Astrocyte of the cerebellum (primary cell): ENCODE results near the gene DACT2.
"Not testable (repeated sequence)": the region's sequence is repeated elsewhere in the genome, so short reads cannot be mapped to it uniquely, and the experiment has no call there.

Source experiments
- DNase-seq: peaks from one replicate; pipeline ENCODE4 v3.0.0-alpha.2; 2011; ENCODE audit warnings: low read depth
- H3K4me3 ChIP-seq: 2 replicates; pipeline ENCODE4 v1.5.1; 2011; ENCODE audit warnings: mild to moderate bottlenecking, low read depth, low read length, moderate library complexity
- in situ Hi-C: cut with HindIII; loops from 2 replicates; pipeline ENCODE4 v1.10.0; 2017; ENCODE audit warnings: low sequenced_read_pairs
- TF ChIP-seq, protein P1 (sequence below): IDR thresholded peaks from 2 replicates; pipeline ENCODE4 v1.5.1; 2012; ENCODE audit warnings: low read length, low read depth, moderate library complexity, mild to moderate bottlenecking; ENCODE audit errors: missing control alignments

Gene DACT2

DNA sequence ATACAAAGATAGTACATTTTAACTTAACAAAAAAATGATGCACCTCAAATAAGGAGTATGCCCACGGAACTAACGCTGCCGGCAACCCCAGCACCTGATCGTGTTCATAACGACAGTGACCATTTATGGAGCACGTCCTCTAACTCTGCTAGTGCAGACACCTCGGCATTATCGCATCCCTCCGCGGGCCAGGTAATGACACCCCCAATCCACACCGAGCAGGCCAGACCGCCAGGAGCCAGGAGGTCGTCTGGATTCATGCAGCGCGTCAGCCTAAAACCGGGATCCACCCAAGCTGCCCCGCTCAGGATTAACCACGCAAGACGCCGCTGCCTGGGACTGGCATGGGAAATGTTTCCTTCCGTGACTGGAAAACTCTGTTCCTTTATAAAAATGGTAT, 34.1 kb downstream of the DACT2 start:
- no peak overlapping the region for H3K4me3 ChIP-seq
- in situ Hi-C loops = no loop called here
- DNase-seq = no peak
- TF ChIP-seq, protein P1, sequence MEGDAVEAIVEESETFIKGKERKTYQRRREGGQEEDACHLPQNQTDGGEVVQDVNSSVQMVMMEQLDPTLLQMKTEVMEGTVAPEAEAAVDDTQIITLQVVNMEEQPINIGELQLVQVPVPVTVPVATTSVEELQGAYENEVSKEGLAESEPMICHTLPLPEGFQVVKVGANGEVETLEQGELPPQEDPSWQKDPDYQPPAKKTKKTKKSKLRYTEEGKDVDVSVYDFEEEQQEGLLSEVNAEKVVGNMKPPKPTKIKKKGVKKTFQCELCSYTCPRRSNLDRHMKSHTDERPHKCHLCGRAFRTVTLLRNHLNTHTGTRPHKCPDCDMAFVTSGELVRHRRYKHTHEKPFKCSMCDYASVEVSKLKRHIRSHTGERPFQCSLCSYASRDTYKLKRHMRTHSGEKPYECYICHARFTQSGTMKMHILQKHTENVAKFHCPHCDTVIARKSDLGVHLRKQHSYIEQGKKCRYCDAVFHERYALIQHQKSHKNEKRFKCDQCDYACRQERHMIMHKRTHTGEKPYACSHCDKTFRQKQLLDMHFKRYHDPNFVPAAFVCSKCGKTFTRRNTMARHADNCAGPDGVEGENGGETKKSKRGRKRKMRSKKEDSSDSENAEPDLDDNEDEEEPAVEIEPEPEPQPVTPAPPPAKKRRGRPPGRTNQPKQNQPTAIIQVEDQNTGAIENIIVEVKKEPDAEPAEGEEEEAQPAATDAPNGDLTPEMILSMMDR = no peak

DNA sequence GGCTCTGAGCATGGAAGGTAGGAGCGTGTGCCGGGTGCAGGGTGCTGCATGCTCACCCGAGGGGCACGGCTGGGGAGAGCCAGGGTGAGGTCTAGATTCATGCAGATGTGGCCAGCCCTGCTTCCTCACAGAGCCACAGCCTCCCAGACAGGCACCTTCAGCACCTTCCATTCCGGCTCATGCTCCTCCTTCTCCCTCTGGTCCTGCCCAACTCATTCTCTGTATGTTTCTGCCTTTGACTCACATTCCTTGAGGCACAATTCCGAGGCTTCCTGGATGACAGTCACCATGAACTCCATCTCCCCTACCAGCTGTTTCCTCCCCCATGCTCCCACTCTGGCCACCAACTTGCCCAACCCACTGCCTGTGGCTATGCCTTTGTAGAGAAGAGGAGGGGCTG, 35.4 kb downstream of the DACT2 start:
- H3K4me3 ChIP-seq = no peak overlapping the region
- TF ChIP-seq, protein P1 = no peak
- in situ Hi-C loops = no loop called here
- no peak for DNase-seq

- in situ Hi-C loops = no loop called here
- H3K4me3 ChIP-seq = no peak overlapping the region
- TF ChIP-seq, protein P1 = no peak
Observed at GRCh38 chr6:168283686-168284025, 35.9 kb downstream of the DACT2 start.

DNA sequence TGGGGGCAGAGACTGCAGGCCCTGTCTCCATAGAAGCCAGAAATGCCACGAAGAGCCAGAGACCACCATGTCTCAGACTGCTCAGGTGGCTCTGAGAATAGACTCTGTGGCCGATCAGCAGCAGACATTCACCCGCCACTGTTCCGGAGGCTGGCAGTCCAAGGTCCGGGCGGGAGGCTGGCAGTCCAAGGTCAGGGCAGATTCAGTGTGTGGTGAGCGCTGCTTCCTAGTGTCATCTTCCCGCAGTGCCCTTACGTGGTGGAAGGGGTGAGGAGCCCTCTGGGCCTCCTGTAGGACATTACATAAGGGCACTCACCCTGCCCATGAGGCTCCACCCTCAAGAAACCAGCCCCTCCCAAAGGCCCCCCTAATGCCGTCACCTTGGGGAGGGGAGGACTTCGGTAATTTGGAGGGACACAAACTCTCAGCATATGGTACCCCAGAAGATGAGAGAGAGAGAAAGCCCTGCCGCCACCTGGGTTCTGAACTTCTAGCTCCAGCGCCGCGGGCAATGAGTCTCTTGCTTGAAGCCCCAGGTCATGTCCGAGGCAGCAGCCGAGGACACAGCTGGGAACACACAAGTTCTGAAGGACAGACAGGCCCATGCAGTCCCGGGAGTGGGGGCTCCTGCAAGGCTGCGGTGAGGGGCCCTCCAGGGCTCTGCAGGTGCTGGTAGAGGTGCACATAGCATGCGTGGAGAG, 36.4 kb downstream of the DACT2 start:
- TF ChIP-seq, protein P1 = no peak
- in situ Hi-C loops = no loop called here
- no peak overlapping the region for H3K4me3 ChIP-seq
- no peak for DNase-seq

More at GRCh38 chr6:168283686-168284025, 35.9 kb downstream of the DACT2 start:
- DNase-seq = no peak

GRCh38 chr6:168281826-168282225, 37.8 kb downstream of the DACT2 start:
- DNase-seq = no peak
- no peak overlapping the region for H3K4me3 ChIP-seq
- TF ChIP-seq, protein P1 = no peak
- in situ Hi-C loops = no loop called here

DNA sequence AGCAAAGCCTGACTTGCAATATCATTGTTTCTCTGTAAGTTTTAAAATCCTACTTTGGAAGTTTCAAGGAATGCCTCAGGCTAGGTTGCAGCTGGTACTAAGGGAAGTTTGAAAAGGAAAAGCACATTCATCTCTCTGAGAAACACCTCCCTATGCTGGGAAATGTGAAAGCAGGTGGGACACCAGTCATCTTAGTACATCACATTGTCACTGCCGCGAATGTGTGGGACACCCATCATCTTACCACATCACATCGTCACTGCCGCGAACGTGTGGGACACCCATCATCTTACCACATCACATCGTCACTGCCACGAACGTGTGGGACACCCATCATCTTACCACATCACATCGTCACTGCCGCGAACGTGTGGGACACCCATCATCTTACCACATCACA, 38.3 kb downstream of the DACT2 start:
- in situ Hi-C loops, DNase-seq, H3K4me3 ChIP-seq: not testable (repeated sequence)

GRCh38 chr6:168280899-168281245, 38.7 kb downstream of the DACT2 start:
- in situ Hi-C loops = no loop called here
- TF ChIP-seq, protein P1 = no peak

More at GRCh38 chr6:168280899-168281245, 38.7 kb downstream of the DACT2 start:
- no peak for DNase-seq
- H3K4me3 ChIP-seq = no peak overlapping the region
